ENCODE results near the gene UBR2.

The UBR2 gene

DNA sequence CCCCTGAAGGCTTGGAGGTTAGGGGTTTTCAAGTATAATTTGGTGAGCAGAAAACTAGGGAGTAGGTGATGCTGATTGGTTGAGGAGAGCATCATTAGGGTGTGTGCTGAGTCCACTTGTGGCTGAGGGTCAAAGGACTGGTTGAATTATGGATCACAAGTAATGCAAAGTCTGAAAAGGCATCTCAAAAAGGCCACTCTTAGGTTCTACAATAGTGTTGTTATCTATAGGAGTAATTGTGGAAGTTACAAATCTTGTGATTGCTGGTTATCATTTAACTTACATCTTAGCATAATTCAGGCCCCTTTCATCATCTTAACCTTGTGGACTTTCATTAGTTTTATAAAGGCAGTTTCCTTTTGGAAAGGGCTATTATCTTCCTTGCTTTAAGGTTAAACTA is 60.8 kb downstream of the UBR2 start:
- TF ChIP-seq SIN3A (IDR thresholded peaks at IDR 0.05; ENCODE audit: borderline replicate concordance, insufficient read depth, low read length) (no peak), POLR2AphosphoS5 (IDR thresholded peaks at IDR 0.05; ENCODE audit: low read depth, low read length) (no peak)
- TF ChIP-seq, protein P1, sequence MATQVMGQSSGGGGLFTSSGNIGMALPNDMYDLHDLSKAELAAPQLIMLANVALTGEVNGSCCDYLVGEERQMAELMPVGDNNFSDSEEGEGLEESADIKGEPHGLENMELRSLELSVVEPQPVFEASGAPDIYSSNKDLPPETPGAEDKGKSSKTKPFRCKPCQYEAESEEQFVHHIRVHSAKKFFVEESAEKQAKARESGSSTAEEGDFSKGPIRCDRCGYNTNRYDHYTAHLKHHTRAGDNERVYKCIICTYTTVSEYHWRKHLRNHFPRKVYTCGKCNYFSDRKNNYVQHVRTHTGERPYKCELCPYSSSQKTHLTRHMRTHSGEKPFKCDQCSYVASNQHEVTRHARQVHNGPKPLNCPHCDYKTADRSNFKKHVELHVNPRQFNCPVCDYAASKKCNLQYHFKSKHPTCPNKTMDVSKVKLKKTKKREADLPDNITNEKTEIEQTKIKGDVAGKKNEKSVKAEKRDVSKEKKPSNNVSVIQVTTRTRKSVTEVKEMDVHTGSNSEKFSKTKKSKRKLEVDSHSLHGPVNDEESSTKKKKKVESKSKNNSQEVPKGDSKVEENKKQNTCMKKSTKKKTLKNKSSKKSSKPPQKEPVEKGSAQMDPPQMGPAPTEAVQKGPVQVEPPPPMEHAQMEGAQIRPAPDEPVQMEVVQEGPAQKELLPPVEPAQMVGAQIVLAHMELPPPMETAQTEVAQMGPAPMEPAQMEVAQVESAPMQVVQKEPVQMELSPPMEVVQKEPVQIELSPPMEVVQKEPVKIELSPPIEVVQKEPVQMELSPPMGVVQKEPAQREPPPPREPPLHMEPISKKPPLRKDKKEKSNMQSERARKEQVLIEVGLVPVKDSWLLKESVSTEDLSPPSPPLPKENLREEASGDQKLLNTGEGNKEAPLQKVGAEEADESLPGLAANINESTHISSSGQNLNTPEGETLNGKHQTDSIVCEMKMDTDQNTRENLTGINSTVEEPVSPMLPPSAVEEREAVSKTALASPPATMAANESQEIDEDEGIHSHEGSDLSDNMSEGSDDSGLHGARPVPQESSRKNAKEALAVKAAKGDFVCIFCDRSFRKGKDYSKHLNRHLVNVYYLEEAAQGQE (IDR thresholded peaks at IDR 0.05; ENCODE audit: insufficient read depth in 1 of 2, low read depth in 2 of 2, low read length in 2 of 2): no peak

DNA sequence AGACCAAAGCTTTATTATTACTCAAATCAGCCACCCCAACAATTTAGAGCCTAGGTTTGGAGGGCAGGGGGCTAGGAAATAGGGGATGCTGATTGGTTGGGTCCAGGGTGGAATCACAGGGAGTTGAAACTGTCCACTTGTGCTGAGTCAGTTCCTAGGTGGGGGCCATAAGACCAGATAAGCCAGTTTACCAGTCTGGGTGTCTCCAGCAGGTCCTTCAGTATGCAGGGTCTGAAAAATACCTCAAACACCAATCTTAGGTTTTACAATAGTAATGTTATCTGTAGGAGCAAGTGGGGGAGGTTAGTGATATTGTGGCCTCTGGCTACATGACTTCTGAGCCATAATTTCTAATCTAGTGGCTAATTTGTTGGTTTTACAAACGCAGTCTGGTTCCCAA is 63.2 kb downstream of the UBR2 start:
- TF ChIP-seq SIN3A (IDR thresholded peaks at IDR 0.05; ENCODE audit: borderline replicate concordance, insufficient read depth, low read length): no peak
- no peak for TF ChIP-seq POLR2AphosphoS5 (IDR thresholded peaks at IDR 0.05; ENCODE audit: low read depth, low read length)
- no peak for TF ChIP-seq TAF1 (IDR thresholded peaks at IDR 0.05; ENCODE audit: borderline replicate concordance, insufficient read depth, low read length)
- TF ChIP-seq FOXP2 (optimal IDR thresholded peaks at IDR 0.05; ENCODE audit: borderline replicate concordance, extremely low read depth, extremely low read length, insufficient read depth): no peak
- TF ChIP-seq, protein P1 (IDR thresholded peaks at IDR 0.05; ENCODE audit: insufficient read depth in 1 of 2, low read depth in 2 of 2, low read length in 2 of 2): no peak

GRCh38 chr6:42627674-42628073 is 63.8 kb downstream of the UBR2 start:
- TF ChIP-seq SIN3A (IDR thresholded peaks at IDR 0.05; ENCODE audit: borderline replicate concordance, insufficient read depth, low read length) (no peak), TAF1 (IDR thresholded peaks at IDR 0.05; ENCODE audit: borderline replicate concordance, insufficient read depth, low read length) (no peak), FOXP2 (optimal IDR thresholded peaks at IDR 0.05; ENCODE audit: borderline replicate concordance, extremely low read depth, extremely low read length, insufficient read depth) (no peak), POLR2AphosphoS5 (IDR thresholded peaks at IDR 0.05; ENCODE audit: low read depth, low read length) (no peak)
- TF ChIP-seq, protein P1 (IDR thresholded peaks at IDR 0.05; ENCODE audit: insufficient read depth in 1 of 2, low read depth in 2 of 2, low read length in 2 of 2): no peak

- TF ChIP-seq, protein P1 (IDR thresholded peaks at IDR 0.05; ENCODE audit: insufficient read depth in 1 of 2, low read depth in 2 of 2, low read length in 2 of 2): no peak
- TF ChIP-seq TAF1 (IDR thresholded peaks at IDR 0.05; ENCODE audit: borderline replicate concordance, insufficient read depth, low read length): no peak
- TF ChIP-seq SIN3A (IDR thresholded peaks at IDR 0.05; ENCODE audit: borderline replicate concordance, insufficient read depth, low read length): no peak
- no peak for TF ChIP-seq POLR2AphosphoS5 (IDR thresholded peaks at IDR 0.05; ENCODE audit: low read depth, low read length)
- TF ChIP-seq FOXP2 (optimal IDR thresholded peaks at IDR 0.05; ENCODE audit: borderline replicate concordance, extremely low read depth, extremely low read length, insufficient read depth): no peak
Measured at GRCh38 chr6:42628604-42629003, 64.8 kb downstream of the UBR2 start.

- no peak for TF ChIP-seq FOXP2 (optimal IDR thresholded peaks at IDR 0.05; ENCODE audit: borderline replicate concordance, extremely low read depth, extremely low read length, insufficient read depth)
- TF ChIP-seq, protein P1 (IDR thresholded peaks at IDR 0.05; ENCODE audit: insufficient read depth in 1 of 2, low read depth in 2 of 2, low read length in 2 of 2): no peak
- TF ChIP-seq SIN3A (IDR thresholded peaks at IDR 0.05; ENCODE audit: borderline replicate concordance, insufficient read depth, low read length): no peak
- no peak for TF ChIP-seq TAF1 (IDR thresholded peaks at IDR 0.05; ENCODE audit: borderline replicate concordance, insufficient read depth, low read length)
- TF ChIP-seq POLR2AphosphoS5 (IDR thresholded peaks at IDR 0.05; ENCODE audit: low read depth, low read length): no peak
Measured at GRCh38 chr6:42629845-42630244, 66.0 kb downstream of the UBR2 start.
